Body of pancreas (tissue), 4 donors: ENCODE data around the gene NBEAL2. TPM values are rescaled to one million over a fixed set of nuclear protein-coding genes. Genes with fewer than 3 reads are reported as not detected.

Experiments
- ATAC-seq: fragments of 150-250 bp; one replicate; pipeline ENCODE4 v1.9.1; 2016
- DNase-seq, 4 donors: peaks; one replicate each; pipeline ENCODE4 v3.0.0-alpha.2; 2019
- H3K27ac ChIP-seq, 4 donors: fragments of 200-600 bp; sonication (generic); 1 replicate in 3 of 4; 2 replicates in 1 of 4; pipeline versions ENCODE4 v1.5.1 to v1.6.1; 2016 to 2019; ENCODE audit warnings: mild to moderate bottlenecking in 1 of 4, mixed read lengths in 1 of 4, moderate library complexity in 1 of 4
- H3K27me3 ChIP-seq, 2 donors: fragments of 200-600 bp; sonication (generic); one replicate each; pipeline ENCODE4 v1.6.0; 2016; ENCODE audit warnings: mild to moderate bottlenecking in 1 of 2
- H3K36me3 ChIP-seq, 2 donors: fragments of 200-600 bp; sonication (generic); replicated peaks in 1 of 2; 2 replicates each; pipeline ENCODE4 v1.5.1; 2016; ENCODE audit warnings: low read depth in 2 of 2; ENCODE audit not compliant: insufficient read depth in 1 of 2
- H3K4me1 ChIP-seq: fragments of 200-600 bp; sonication (generic); one replicate; pipeline ENCODE4 v1.6.0; 2016
- H3K4me3 ChIP-seq, 2 donors: fragments of 200-600 bp; sonication (generic); 1 replicate in 1 of 2; 2 replicates in 1 of 2; pipeline ENCODE4 v1.5.1; 2016 to 2019
- H3K9me3 ChIP-seq, 3 donors: fragments of 200-600 bp; sonication (generic); 1 replicate in 2 of 3; 2 replicates in 1 of 3; pipeline ENCODE4 v1.5.1; 2016
- CTCF ChIP-seq, 7 experiments: fragments of 450-650 bp in 4 of 7; fragments of 200-600 bp in 3 of 7; sonication (generic) in 3 of 7; IDR thresholded peaks; one replicate each; pipeline ENCODE4 v1.5.1; 2016 to 2019; ENCODE audit warnings: antibody characterized with exemption in 7 of 7
- POLR2A ChIP-seq, 3 donors: fragments of 450-650 bp; IDR thresholded peaks; one replicate each; pipeline ENCODE4 v1.6.1; 2016; ENCODE audit warnings: antibody characterized with exemption in 3 of 3, mild to moderate bottlenecking in 2 of 3
- WGBS, 2 donors: methylation state at CpG; one replicate each; pipeline ENCODE4 v1.1.5; 2017; 5-methylcytosine and 5-hydroxymethylcytosine counted together
- intact Hi-C: fragments of 100-400 bp; cut with DNase I; formaldehyde crosslinking; loops from one replicate; pipeline ENCODE4 v1.15.1; 2023
- total RNA-seq, 2 donors: library from RNA; depleted of rRNA; stranded (reverse); fragments of >200 nt; gene quantifications; one replicate each; pipeline ENCODE4 v1.1.0, GENCODE V29; 2016

NBEAL2 gene
- total RNA-seq, 2 donors from 2014 or later, result 98.8 to 151 TPM

- ATAC-seq (peak; percentile 67), DNase-seq (peak; percentile 63 to 71 (median 64))
- peak overlapping the region; percentile 53 to 91 (median 72) for H3K27ac ChIP-seq
Measured at GRCh38 chr3:46957092-46957820, 22.2 kb upstream of the NBEAL2 start.

DNA sequence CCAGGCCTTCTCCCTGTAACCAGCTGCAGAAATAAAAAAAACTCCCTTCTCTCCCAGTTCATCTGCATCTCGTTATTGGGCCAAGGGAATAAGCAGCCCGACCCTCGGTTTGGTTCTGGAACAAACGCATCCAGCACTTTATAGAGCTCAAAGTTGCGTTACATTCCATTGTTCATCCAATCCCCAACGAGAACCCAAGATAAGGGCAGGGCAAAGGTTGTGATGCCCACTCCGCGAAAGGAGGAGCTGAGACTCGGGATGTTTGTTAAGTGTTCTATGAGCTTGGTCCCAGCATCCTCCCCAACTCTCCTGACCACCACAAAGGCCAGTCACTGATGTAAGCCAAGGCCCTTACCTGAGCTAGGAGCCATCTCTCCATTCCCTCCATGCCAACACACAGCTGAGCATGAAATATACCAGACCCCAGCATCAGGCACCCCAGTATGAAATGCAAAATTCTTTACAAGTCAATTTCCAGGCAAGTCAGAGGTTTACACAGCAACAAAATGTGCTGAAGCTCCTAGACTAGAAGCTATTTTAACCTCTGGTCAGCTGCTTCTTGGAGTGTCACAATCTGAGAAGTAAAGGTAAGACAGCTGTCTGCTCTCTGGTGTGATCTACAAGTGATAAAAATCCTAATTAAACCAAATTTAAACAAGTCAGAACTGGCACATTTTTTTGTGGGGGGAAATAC, 20.9 kb upstream of the NBEAL2 start:
- ATAC-seq (no peak), DNase-seq (no peak)
- H3K9me3 ChIP-seq, result no peaks in the 10 kb centered on the region
- H3K27ac ChIP-seq, result peak overlapping the region; percentile 79 to 93 (median 88)
- H3K36me3 ChIP-seq, result no peaks in the 10 kb centered on the region
- no peak overlapping the region for H3K4me3 ChIP-seq
- no peaks in the 10 kb centered on the region for H3K27me3 ChIP-seq
- intact Hi-C loops, result no loop called here
- TF ChIP-seq CTCF (IDR thresholded peaks at IDR 0.05) (no peak), POLR2A (IDR thresholded peaks at IDR 0.05) (no peak)
- 49 to 75% methylated on average over 9 of the region's 9 CpGs for WGBS, 2 donors
- peaks cover 87% of the 10 kb centered on the region for H3K4me1 ChIP-seq

More at GRCh38 chr3:46957092-46957820, 22.2 kb upstream of the NBEAL2 start:
- Histone ChIP-seq H3K36me3 (no peaks in the 10 kb centered on the region), H3K4me1 (peaks cover 96% of the 10 kb centered on the region), H3K27me3 (no peaks in the 10 kb centered on the region), H3K4me3 (no peak overlapping the region), H3K9me3 (no peaks in the 10 kb centered on the region)
- intact Hi-C loops, result no loop called here
- 22 to 27% methylated on average over 11 of the region's 11 CpGs for WGBS, 2 donors
- TF ChIP-seq CTCF (IDR thresholded peaks at IDR 0.05) (peak in 1 of 7 experiments; percentile 4), POLR2A (IDR thresholded peaks at IDR 0.05) (no peak)

GRCh38 chr3:46959161-46959511, 20.3 kb upstream of the NBEAL2 start:
- no peak for ATAC-seq

DNA sequence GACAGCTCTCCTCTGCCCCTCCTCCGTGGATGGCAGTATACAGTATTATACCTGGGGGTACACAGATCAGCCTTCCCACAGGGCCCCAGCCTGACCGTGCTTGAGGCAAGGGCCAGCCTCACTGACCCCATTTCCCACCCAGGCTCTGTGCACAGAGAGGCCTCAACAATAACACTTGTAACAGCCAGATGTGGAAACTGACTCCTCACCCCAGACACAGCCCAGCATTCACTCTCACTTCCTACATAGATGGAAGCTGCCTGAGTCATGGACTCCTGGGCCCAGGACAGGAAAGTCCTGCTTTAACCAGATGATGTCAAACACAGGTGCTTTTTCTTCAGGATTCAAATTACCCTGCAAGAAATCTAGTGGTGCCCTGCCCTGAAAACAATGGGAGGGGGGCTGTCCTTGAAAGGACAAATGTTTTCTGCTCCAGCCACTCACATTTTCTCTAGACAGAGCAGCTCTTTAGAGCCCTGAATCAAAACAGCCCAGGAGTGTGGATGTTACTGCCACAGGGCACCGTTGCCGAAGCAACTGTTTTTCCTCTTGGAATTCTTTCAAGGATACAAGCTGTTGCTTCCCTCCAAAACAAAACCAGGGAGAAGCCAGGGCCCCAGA, 19.3 kb upstream of the NBEAL2 start:
- peaks cover 75% of the 10 kb centered on the region for H3K4me1 ChIP-seq
- no peaks in the 10 kb centered on the region for H3K27me3 ChIP-seq
- peak; percentile 79 for ATAC-seq
- WGBS, 2 donors, result 7 to 27% methylated on average over 3 to 4 of the region's 4 CpGs
- H3K9me3 ChIP-seq, result no peaks in the 10 kb centered on the region
- no peaks in the 10 kb centered on the region for H3K36me3 ChIP-seq
- peak; percentile 47 to 79 (median 70) for DNase-seq
- intact Hi-C loops, result no loop called here
- TF ChIP-seq CTCF (IDR thresholded peaks at IDR 0.05), result peak in 1 of 7 experiments; percentile 8
- TF ChIP-seq POLR2A (IDR thresholded peaks at IDR 0.05), result no peak
- peak overlapping the region; percentile 79 to 93 (median 88) for H3K27ac ChIP-seq
- no peak overlapping the region for H3K4me3 ChIP-seq

More at GRCh38 chr3:46959161-46959511, 20.3 kb upstream of the NBEAL2 start:
- no peak for DNase-seq
- peak overlapping the region; percentile 79 to 93 (median 88) for H3K27ac ChIP-seq
- peaks cover 81% of the 10 kb centered on the region for H3K4me1 ChIP-seq
- TF ChIP-seq CTCF (IDR thresholded peaks at IDR 0.05), result no peak
- TF ChIP-seq POLR2A (IDR thresholded peaks at IDR 0.05), result no peak
- H3K9me3 ChIP-seq, result no peaks in the 10 kb centered on the region
- no peaks in the 10 kb centered on the region for H3K36me3 ChIP-seq
- no peak overlapping the region for H3K4me3 ChIP-seq
- H3K27me3 ChIP-seq, result no peaks in the 10 kb centered on the region
- intact Hi-C loops, result no loop called here
- WGBS, 2 donors, result 64 to 74% methylated on average over 1 to 6 of the region's 6 CpGs
